Activated naive CD8-positive, alpha-beta T cell treated with anti-CD3 and anti-CD28 coated beads for 36 hours (primary cell): ENCODE results near the gene ZSCAN32. TPM values are rescaled to one million over a fixed set of nuclear protein-coding genes. Genes with fewer than 3 reads are reported as not detected.

Experiments used
- DNase-seq: peaks from one replicate; pipeline ENCODE4 v3.0.0; 2021
- H3K27ac Mint-ChIP-seq: one replicate; pipeline ENCODE4 v1.8.0; 2022; ENCODE audit warnings: mild to moderate bottlenecking, moderate library complexity, mixed read lengths
- H3K27me3 Mint-ChIP-seq: one replicate; pipeline ENCODE4 v1.8.0; 2022; ENCODE audit warnings: mild to moderate bottlenecking, mixed read lengths
- H3K36me3 Mint-ChIP-seq: one replicate; pipeline ENCODE4 v1.8.0; 2021; ENCODE audit warnings: mild to moderate bottlenecking, mixed read lengths
- H3K4me1 Mint-ChIP-seq: one replicate; pipeline ENCODE4 v1.8.0; 2021; ENCODE audit warnings: mixed read lengths
- H3K4me3 Mint-ChIP-seq: one replicate; pipeline ENCODE4 v1.8.0; 2022; ENCODE audit warnings: mild to moderate bottlenecking, moderate library complexity, mixed read lengths
- H3K9me3 Mint-ChIP-seq: one replicate; pipeline ENCODE4 v1.8.0; 2022; ENCODE audit warnings: mixed read lengths
- total RNA-seq, 2 experiments: library from RNA; stranded (reverse); gene quantifications; one replicate each; pipeline ENCODE4 v1.2.3, GENCODE V29; 2021

The ZSCAN32 gene
- 10 to 100 TPM; 14.0 to 16.7 TPM for total RNA-seq

DNA sequence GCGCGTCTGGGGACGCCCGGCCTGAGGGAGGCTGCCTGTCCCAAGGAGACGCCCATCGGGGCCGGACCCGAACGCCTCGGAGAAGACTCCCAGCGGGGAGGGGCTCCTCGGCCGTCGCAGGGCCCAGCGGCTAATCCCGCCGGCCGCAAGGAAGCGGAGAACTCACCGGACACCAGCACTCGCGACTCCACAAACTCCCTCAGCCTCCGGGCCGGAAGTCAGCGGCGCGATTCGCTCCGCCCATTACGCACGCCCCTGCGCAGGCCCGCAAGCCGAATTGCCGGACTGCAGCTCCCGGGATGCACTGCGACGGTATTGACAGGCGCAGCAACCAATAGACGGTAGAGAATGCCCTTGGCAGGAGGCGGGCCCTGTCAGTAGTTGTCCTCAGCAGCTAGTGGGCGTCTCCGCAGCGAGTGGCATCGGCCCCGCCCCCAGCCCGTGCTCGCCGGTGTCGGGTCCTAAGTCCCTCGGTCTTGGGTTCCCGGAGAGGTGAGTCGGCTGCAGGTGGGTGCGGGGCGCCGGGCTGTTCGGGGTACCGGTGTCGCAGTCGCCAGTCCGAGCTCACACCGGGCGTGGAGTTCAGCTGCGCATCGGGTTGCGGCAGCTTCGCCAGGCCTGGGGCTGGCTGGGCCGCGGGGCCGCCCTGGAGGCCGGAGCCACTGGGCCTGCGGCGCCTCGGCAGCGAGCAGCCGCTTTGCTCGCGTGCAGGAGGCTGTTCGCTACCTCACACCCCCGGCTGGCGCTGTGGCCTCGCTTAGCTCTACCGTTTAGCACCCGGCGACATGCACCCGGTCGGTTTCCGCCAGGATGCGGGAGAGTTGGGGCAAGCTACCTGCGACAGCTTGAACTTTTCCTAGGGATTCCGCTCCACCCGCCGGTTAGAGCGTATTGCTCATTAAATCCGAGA, at the start of gene ZSCAN32, which contains the start of gene ZNF174:
Gene ZSCAN32 (minus strand): TSS at position 226 of the 910 bp plus-strand sequence. CDS start 3,447 bp downstream, outside the sequence.
Gene ZNF174 (plus strand): TSS at position 437 of the 910 bp plus-strand sequence. CDS start 790 bp downstream, outside the sequence.
- Mint-ChIP-seq H3K4me1 (peaks cover 23% of the 10 kb centered on the region), H3K36me3 (peaks cover 70% of the 10 kb centered on the region), H3K27ac (peak within 1 kb of the TSS; percentile 87), H3K27me3 (no peaks in the 10 kb centered on the region), H3K9me3 (peaks cover 30% of the 10 kb centered on the region), H3K4me3 (peak within 1 kb of the TSS; percentile 97)
- DNase-seq: peak; percentile 99

DNA sequence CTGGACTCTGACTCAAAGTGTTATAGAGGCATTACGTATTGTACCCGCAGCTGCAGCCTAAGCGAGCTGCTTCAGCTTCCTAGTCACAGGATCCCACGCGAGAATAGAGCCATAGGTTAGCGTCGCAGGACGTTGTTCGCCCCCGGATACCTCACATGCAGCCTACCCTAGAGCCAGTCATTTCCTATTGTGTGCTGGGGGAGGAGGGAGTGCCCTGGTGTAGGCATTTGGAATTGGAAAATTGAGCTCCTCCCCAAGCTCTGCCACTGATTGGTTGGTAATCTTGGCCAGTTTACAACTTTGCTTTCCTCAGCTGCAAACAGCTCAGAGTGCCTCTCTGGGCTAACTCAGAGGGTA, 43.2 kb upstream of the ZSCAN32 start:
- Mint-ChIP-seq H3K4me1 (peaks cover 16% of the 10 kb centered on the region), H3K9me3 (peaks cover 6% of the 10 kb centered on the region), H3K27ac (peak overlapping the region; percentile 95), H3K4me3 (peak overlapping the region; percentile 97), H3K36me3 (peaks cover 40% of the 10 kb centered on the region), H3K27me3 (peaks cover 6% of the 10 kb centered on the region)
- peak; percentile 55 for DNase-seq

DNA sequence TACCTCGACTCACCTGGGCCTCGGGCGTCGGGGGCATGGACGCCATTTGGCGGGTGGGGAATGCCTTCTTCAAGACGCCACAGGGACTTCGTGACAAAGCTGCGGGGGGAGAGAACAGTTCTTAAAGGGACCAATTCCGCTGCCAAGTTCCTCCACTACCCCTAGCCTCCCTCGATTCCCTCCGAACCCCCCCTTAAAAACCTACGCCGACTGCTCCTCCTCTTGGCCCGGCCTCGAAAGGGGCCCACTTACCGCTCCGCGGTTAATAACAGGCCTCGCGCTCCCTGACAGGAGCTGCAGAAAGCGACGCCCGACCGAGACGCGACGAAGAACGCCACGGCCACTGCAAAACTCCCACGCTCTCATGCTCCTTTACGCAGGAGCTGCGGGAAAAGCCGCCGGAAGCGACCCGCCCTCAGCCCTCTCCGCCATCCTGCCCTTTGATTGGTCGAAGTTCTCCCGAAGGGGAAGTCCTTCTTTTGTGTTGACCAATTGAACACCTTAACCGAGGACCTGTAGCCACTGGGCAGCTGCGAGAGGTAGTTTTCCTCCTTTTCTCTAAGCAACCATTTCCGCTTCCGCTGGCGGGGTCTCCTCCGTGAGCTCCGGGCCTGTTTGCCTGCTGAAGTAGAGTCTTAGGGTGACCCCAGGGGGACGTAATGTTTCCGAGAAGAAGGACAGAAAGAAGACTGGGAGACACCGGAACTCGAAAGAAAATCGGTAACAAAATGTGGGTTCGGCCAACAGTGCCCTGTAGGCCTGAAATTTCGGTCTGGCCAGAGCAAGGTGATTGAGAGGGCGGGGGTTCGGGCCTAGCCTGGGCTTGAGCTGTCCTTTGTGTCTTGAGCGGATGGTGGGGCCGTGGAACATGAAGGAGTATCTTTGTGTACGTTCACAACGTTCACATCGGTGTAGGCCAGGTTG, 42.6 kb upstream of the ZSCAN32 start, which contains the start of the genes NAA60 and ZNF597:
Gene NAA60 (plus strand): TSS at position 573 of the 924 bp plus-strand sequence. CDS start 32,548 bp downstream, outside the sequence.
Gene ZNF597 (minus strand): TSS at position 397 of the 924 bp plus-strand sequence. CDS start 351 bp downstream, at position 46.
- peak within 1 kb of the TSS; percentile 97 for H3K4me3 Mint-ChIP-seq
- DNase-seq: peak; percentile 82
- peak within 1 kb of the TSS; percentile 95 for H3K27ac Mint-ChIP-seq
- H3K9me3 Mint-ChIP-seq: peaks cover 6% of the 10 kb centered on the region
- peaks cover 6% of the 10 kb centered on the region for H3K27me3 Mint-ChIP-seq
- peaks cover 40% of the 10 kb centered on the region for H3K36me3 Mint-ChIP-seq
- peaks cover 16% of the 10 kb centered on the region for H3K4me1 Mint-ChIP-seq

DNA sequence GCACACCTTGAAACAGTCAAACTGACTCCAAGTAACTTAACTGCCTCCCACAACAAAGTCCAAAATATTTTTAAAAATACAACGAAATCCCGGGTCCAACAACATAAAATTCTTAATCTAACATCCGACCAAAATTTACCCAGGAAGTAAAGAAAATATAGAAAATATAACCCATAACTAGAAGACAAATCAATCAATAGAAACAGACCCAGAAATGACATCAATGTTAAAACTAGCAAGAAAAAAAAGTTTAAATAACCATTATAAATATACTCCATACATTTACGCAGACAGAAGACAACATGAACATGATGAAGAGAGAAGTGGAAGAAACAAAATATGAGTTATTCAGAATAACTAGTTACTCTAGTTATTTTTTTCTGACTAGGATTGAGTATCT, 38.8 kb upstream of the ZSCAN32 start:
- Mint-ChIP-seq H3K4me1 (peaks cover 14% of the 10 kb centered on the region), H3K27me3 (peaks cover 6% of the 10 kb centered on the region), H3K27ac (no peak overlapping the region), H3K4me3 (no peak overlapping the region), H3K36me3 (peaks cover 39% of the 10 kb centered on the region), H3K9me3 (peaks cover 6% of the 10 kb centered on the region)
- no peak for DNase-seq

DNA sequence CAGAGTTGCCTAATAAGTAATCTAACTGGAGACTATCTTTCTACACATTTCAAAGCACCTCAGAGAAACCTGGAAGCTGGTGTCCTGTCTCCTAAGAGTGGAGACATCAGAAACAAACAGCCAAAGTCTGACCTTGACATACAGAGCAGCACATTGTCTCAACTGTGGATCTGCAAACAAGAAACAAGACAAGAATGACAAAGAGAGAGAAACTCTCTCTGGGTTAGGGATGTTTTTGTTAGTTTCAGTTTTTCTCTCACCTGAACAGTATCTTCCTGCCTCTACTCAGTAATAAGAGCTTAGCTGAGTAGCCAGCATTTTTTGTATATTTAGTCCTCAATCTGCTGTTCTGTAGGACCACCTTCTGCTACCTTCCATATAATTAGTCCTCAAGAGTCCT, 33.6 kb upstream of the ZSCAN32 start:
- peaks cover 13% of the 10 kb centered on the region for H3K4me1 Mint-ChIP-seq
- no peaks in the 10 kb centered on the region for H3K27me3 Mint-ChIP-seq
- H3K36me3 Mint-ChIP-seq: peaks cover 26% of the 10 kb centered on the region
- H3K9me3 Mint-ChIP-seq: peaks cover 8% of the 10 kb centered on the region
- H3K4me3 Mint-ChIP-seq: no peak overlapping the region
- DNase-seq: no peak
- peak overlapping the region; percentile 8 for H3K27ac Mint-ChIP-seq

DNA sequence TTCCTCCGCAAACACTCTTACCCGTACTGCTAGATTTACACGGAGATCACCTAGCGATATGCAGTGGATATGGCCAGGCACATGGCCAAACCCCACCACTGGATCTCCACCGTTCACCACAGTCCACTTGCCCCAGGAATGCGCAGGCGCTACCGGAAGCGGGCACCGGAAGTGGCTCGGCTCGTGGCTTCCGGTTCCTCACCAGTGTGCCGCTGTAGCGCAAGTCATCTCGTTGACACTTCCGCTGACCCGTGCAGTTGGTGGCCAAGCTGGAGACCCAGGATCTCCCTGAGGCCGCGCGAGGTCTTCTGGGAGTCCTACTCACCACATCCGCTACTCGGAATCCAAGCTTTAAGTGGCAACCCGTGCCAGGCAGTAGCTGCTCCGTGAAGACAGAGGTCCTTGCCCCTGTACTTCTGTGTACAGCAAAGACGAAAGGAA, 31.0 kb upstream of the ZSCAN32 start:
- peak overlapping the region; percentile 73 for H3K27ac Mint-ChIP-seq
- H3K4me3 Mint-ChIP-seq: peak overlapping the region; percentile 68
- peaks cover 16% of the 10 kb centered on the region for H3K36me3 Mint-ChIP-seq
- peaks cover 7% of the 10 kb centered on the region for H3K9me3 Mint-ChIP-seq
- H3K27me3 Mint-ChIP-seq: no peaks in the 10 kb centered on the region
- H3K4me1 Mint-ChIP-seq: peaks cover 13% of the 10 kb centered on the region
- DNase-seq: peak; percentile 73

DNA sequence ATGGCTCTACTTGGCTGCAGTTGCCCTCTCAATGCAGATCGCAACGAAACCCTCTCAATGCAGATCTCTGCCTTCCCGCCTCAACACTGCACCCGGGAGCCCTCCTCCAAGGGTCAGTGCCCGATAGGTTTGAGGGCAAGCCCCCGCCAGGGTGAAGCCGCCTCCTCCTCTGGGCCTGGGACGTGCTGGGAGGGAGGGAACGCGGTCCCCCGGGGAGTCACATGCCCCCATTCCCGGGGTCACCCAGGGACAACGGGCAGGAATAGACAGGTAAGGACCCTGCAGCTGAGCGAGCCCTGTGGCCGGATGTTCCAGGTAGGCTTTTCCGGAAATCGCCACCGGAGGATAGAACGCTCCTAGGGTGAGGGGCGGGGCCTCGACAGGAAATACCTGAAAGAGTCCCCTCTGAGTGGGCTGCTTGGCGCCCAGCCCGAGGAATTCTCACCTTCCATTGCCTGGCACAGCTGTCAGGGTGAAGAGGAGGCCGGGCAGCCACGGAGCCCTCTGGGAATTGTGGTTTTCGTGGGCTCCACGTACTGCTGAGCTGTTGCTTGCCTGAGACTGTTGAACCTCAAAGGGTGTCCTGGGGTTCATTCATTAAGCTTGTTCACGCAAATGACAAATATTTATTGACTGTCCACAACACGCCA, 13.1 kb upstream of the ZSCAN32 start:
- no peak overlapping the region for H3K27ac Mint-ChIP-seq
- H3K36me3 Mint-ChIP-seq: peaks cover 33% of the 10 kb centered on the region
- H3K9me3 Mint-ChIP-seq: peaks cover 37% of the 10 kb centered on the region
- H3K4me3 Mint-ChIP-seq: no peak overlapping the region
- DNase-seq: no peak
- H3K27me3 Mint-ChIP-seq: no peaks in the 10 kb centered on the region
- H3K4me1 Mint-ChIP-seq: no peaks in the 10 kb centered on the region

DNA sequence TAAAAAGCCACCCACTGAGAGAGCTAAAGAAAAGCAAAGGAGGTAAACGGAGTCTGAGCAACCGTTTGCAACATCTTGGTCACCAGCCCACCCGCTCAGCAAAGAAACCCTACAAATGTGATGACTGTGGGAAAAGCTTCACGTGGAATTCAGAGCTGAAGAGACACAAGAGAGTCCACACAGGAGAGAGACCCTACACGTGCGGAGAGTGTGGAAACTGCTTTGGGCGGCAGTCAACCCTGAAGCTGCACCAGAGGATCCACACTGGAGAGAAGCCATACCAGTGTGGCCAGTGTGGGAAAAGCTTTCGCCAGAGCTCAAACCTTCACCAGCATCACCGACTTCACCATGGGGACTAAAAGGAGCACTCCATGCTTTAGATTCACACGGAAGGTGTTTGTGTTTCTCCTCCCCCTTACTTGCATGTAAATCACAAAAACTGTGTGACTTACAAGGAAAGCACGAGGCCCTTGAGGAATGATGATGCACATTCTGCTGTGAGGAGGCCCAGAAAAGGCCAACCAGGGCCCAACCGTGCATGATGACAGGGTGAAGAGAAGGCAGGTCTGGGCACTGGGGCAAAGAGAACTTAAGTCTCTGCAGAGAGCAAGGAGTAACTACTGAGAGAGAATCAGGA, 7.9 kb upstream of the ZSCAN32 start:
- H3K27ac Mint-ChIP-seq: no peak overlapping the region
- peaks cover 50% of the 10 kb centered on the region for H3K9me3 Mint-ChIP-seq
- H3K36me3 Mint-ChIP-seq: peaks cover 76% of the 10 kb centered on the region
- H3K4me1 Mint-ChIP-seq: peaks cover 5% of the 10 kb centered on the region
- DNase-seq: no peak
- H3K4me3 Mint-ChIP-seq: no peak overlapping the region
- no peaks in the 10 kb centered on the region for H3K27me3 Mint-ChIP-seq

DNA sequence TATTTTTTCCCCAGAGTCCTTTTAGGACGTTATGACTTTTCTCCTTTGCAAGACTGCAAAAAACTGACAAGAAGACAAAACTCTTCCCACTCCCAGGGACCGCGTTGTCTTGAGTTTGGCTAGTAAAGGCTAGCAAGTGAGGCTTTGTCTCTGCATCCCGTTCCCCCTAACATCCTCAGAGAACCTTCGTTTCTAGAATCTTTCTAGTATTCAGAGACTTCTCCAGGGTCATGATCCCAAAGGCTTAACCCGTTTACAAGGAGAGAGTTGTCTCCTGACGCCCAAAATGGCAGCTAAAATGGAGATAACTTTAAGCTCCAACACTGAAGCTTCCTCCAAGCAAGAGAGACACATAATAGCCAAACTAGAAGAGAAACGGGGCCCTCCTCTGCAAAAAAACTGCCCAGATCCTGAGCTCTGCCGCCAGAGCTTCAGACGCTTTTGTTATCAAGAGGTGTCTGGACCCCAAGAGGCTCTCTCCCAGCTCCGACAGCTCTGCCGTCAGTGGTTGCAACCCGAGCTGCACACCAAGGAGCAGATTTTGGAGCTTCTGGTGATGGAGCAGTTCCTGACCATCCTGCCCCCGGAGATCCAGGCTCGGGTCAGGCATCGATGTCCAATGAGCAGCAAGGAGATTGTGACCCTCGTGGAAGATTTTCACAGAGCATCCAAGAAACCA, 1.1 kb upstream of the ZSCAN32 start:
- Mint-ChIP-seq H3K27me3 (no peaks in the 10 kb centered on the region), H3K9me3 (peaks cover 31% of the 10 kb centered on the region), H3K4me1 (peaks cover 23% of the 10 kb centered on the region), H3K4me3 (peak overlapping the region; percentile 97), H3K27ac (peak overlapping the region; percentile 77), H3K36me3 (peaks cover 71% of the 10 kb centered on the region)
- DNase-seq: no peak

DNA sequence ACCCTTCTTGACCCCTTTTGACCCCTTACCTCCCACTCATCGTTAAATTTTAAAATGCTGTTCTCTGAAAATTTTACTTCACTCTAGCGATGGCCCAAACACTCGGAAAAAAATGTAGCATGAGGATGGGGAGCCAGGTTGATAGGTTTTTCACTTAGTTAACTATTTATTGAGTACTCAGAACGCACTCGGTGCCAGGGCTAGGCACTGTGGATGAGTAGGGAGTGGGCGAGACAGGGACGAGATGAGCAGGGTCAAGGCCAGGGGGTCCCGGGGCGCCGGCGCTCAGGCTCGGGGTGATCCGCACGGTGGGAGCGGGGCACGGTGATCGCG, 392 bp downstream of the ZSCAN32 start:
- Mint-ChIP-seq H3K27me3 (no peaks in the 10 kb centered on the region), H3K27ac (peak overlapping the region; percentile 87), H3K4me1 (peaks cover 23% of the 10 kb centered on the region), H3K36me3 (peaks cover 71% of the 10 kb centered on the region), H3K9me3 (peaks cover 29% of the 10 kb centered on the region), H3K4me3 (peak overlapping the region; percentile 97)
- no peak for DNase-seq

DNA sequence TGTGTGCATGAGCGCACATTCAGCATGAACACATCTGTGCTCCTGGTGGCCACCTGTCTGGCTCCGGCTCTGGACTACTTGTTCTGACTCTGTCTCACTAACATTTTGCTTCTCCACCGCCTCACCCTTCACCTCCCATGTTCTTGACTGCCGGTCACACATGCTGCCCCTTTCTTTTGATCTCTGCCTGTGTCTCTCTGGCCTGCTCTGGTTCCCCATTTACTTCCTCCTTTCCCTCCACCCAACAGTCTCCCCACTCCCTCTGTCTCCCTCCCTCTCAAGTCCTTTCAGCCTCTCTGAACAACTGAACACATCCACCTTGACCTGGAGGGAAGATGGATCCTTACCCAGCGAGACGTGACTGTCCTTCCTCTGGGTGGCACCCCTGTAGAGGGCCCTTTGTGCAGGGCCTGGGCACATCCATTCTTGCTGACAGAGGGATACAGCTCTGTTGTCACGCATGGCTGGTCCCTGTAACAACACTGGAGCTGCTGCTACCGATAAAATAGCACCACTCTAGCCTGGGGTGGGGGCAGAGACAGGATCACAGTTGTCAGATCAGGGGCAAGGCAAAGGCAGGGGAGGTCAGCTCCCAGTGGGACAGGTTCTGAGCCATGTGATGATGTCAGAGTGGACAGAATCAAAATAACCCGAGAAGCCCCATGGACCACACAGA, 11.0 kb downstream of the ZSCAN32 start:
- Mint-ChIP-seq H3K27me3 (no peaks in the 10 kb centered on the region), H3K27ac (no peak overlapping the region), H3K4me3 (no peak overlapping the region), H3K36me3 (peaks cover 94% of the 10 kb centered on the region), H3K9me3 (peaks cover 56% of the 10 kb centered on the region), H3K4me1 (peaks cover 7% of the 10 kb centered on the region)
- DNase-seq: no peak

DNA sequence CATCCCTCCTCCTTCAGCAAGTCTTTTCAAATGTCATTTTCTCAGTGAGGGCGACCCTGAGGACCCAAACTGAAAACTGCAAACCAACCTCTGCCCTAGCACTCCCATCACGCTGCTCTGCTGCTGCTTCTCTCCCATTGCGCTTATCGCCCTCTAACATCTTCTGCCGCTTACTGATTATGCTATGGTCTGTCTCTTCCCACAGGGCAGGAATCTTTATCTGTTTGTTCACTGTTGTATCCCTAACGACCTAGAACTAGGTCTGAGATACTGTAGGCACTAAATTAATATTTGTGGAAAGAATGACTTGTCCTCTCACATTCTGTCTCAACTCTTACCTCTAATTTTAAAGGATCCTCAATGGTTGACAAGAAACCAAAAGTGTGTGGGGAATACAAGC, 12.5 kb downstream of the ZSCAN32 start:
- peaks cover 94% of the 10 kb centered on the region for H3K36me3 Mint-ChIP-seq
- H3K9me3 Mint-ChIP-seq: peaks cover 59% of the 10 kb centered on the region
- H3K27me3 Mint-ChIP-seq: no peaks in the 10 kb centered on the region
- no peak for DNase-seq
- H3K27ac Mint-ChIP-seq: no peak overlapping the region
- no peak overlapping the region for H3K4me3 Mint-ChIP-seq
- no peaks in the 10 kb centered on the region for H3K4me1 Mint-ChIP-seq

DNA sequence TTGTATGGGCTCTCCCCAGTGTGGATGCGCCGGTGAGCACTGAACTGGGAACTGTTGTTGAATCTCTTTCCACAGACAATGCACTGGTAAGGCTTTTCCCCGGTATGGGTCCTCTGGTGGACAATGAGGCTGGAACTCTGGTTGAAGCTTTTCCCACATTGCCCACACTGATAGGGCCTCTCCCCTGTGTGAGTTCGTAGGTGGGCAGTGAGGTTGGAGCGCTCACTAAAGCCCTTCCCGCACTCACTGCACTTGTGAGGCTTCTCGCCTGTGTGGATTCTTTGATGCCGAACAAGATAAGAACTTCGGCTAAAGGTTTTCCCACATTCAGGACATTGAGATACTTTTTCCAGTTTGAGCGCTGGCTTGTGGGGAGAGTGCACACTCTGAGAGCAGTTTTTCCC, 17.8 kb downstream of the ZSCAN32 start:
- no peak overlapping the region for H3K4me3 Mint-ChIP-seq
- H3K9me3 Mint-ChIP-seq: peaks cover 66% of the 10 kb centered on the region
- peaks cover 98% of the 10 kb centered on the region for H3K36me3 Mint-ChIP-seq
- DNase-seq: no peak
- no peak overlapping the region for H3K27ac Mint-ChIP-seq
- no peaks in the 10 kb centered on the region for H3K4me1 Mint-ChIP-seq
- H3K27me3 Mint-ChIP-seq: no peaks in the 10 kb centered on the region
